ENCODE data around the gene ADGRD1.

Gene ADGRD1

GRCh38 chr12:131044760-131045381 lies 91.2 kb downstream of the ADGRD1 start:
- Histone ChIP-seq H3K4me2 (ENCODE audit: low read length) (no peak overlapping the region), H3K36me3 (ENCODE audit: control insufficient read depth, low read length) (no peaks in the 10 kb centered on the region), H3K9me2 (replicated peaks; ENCODE audit: control insufficient read depth, low read length) (no peaks in the 10 kb centered on the region), H3K27ac (ENCODE audit: low read depth, low read length) (no peak overlapping the region), H3K9me3 (ENCODE audit: control insufficient read depth, insufficient read depth, low read length) (no peaks in the 10 kb centered on the region), H3K27me3 (ENCODE audit: control insufficient read depth, low read length) (no peaks in the 10 kb centered on the region), H4K20me1 (ENCODE audit: control insufficient read depth, insufficient read depth, low read depth, low read length) (no peaks in the 10 kb centered on the region), H3K79me2 (ENCODE audit: control insufficient read depth, low read length) (no peaks in the 10 kb centered on the region), H3K4me3 (ENCODE audit: low read length) (no peak overlapping the region), H3F3A (ENCODE audit: control insufficient read depth, insufficient read depth) (no peaks in the 10 kb centered on the region), H3K4me1 (ENCODE audit: control insufficient read depth, low read length) (peaks cover 21% of the 10 kb centered on the region)
- TF ChIP-seq CTCF (IDR thresholded peaks at IDR 0.05; ENCODE audit: low read depth, low read length, poor library complexity, severe bottlenecking), result no peak
- TF ChIP-seq EZH2phosphoT487 (IDR thresholded peaks at IDR 0.05; ENCODE audit: borderline replicate concordance, low read length), result no peak

GRCh38 chr12:131045705-131046460 lies 92.2 kb downstream of the ADGRD1 start:
- Histone ChIP-seq H3F3A (ENCODE audit: control insufficient read depth, insufficient read depth) (no peaks in the 10 kb centered on the region), H3K27ac (ENCODE audit: low read depth, low read length) (no peak overlapping the region), H3K9me3 (ENCODE audit: control insufficient read depth, insufficient read depth, low read length) (no peaks in the 10 kb centered on the region), H3K4me3 (ENCODE audit: low read length) (no peak overlapping the region), H4K20me1 (ENCODE audit: control insufficient read depth, insufficient read depth, low read depth, low read length) (no peaks in the 10 kb centered on the region), H3K36me3 (ENCODE audit: control insufficient read depth, low read length) (no peaks in the 10 kb centered on the region), H3K4me2 (ENCODE audit: low read length) (no peak overlapping the region), H3K27me3 (ENCODE audit: control insufficient read depth, low read length) (no peaks in the 10 kb centered on the region), H3K79me2 (ENCODE audit: control insufficient read depth, low read length) (no peaks in the 10 kb centered on the region), H3K9me2 (replicated peaks; ENCODE audit: control insufficient read depth, low read length) (no peaks in the 10 kb centered on the region), H3K4me1 (ENCODE audit: control insufficient read depth, low read length) (peaks cover 26% of the 10 kb centered on the region)
- TF ChIP-seq EZH2phosphoT487 (IDR thresholded peaks at IDR 0.05; ENCODE audit: borderline replicate concordance, low read length) (no peak), CTCF (IDR thresholded peaks at IDR 0.05; ENCODE audit: low read depth, low read length, poor library complexity, severe bottlenecking) (no peak)

GRCh38 chr12:131046813-131047788 lies 93.4 kb downstream of the ADGRD1 start:
- Histone ChIP-seq H3K4me2 (ENCODE audit: low read length) (no peak overlapping the region), H3K36me3 (ENCODE audit: control insufficient read depth, low read length) (no peaks in the 10 kb centered on the region), H3K4me1 (ENCODE audit: control insufficient read depth, low read length) (peaks cover 26% of the 10 kb centered on the region), H3K27ac (ENCODE audit: low read depth, low read length) (no peak overlapping the region), H3K27me3 (ENCODE audit: control insufficient read depth, low read length) (no peaks in the 10 kb centered on the region), H3K4me3 (ENCODE audit: low read length) (no peak overlapping the region), H3K9me2 (replicated peaks; ENCODE audit: control insufficient read depth, low read length) (no peaks in the 10 kb centered on the region), H3K9me3 (ENCODE audit: control insufficient read depth, insufficient read depth, low read length) (no peaks in the 10 kb centered on the region), H3F3A (ENCODE audit: control insufficient read depth, insufficient read depth) (no peaks in the 10 kb centered on the region), H4K20me1 (ENCODE audit: control insufficient read depth, insufficient read depth, low read depth, low read length) (no peaks in the 10 kb centered on the region), H3K79me2 (ENCODE audit: control insufficient read depth, low read length) (no peaks in the 10 kb centered on the region)
- TF ChIP-seq CTCF (IDR thresholded peaks at IDR 0.05; ENCODE audit: low read depth, low read length, poor library complexity, severe bottlenecking) (no peak), EZH2phosphoT487 (IDR thresholded peaks at IDR 0.05; ENCODE audit: borderline replicate concordance, low read length) (no peak)
